ENCODE measurements around the gene ACSL6. TPM values are rescaled to one million over a fixed set of nuclear protein-coding genes. Genes with fewer than 3 reads are reported as not detected.

ACSL6 gene
- total and polyA plus RNA-seq, 2 donors (not counting 1 experiment from before 2014, with no cell fraction given): 0.03 to 0.62 TPM

GRCh38 chr5:131977212-131977604 lies 34.2 kb downstream of the ACSL6 start:
- Mint-ChIP-seq H3K27ac (no peak overlapping the region), H3K4me1 (no peaks in the 10 kb centered on the region), H3K9me3 (ENCODE audit: insufficient read depth) (no peaks in the 10 kb centered on the region), H3K27me3 (peaks cover 3% of the 10 kb centered on the region), H3K4me3 (no peak overlapping the region)
- Histone ChIP-seq H2AFZ (ENCODE audit: insufficient read depth, low read depth, low read length, poor library complexity, severe bottlenecking) (no peak overlapping the region), H3K27me3 (replicated peaks in 1 of 4; ENCODE audit: control extremely low read depth in 1 of 4, control insufficient read depth in 3 of 4, insufficient read depth in 4 of 4, low read length in 3 of 4) (no peaks in the 10 kb centered on the region), H3K9ac (ENCODE audit: low read length) (no peak overlapping the region), H4K20me1 (ENCODE audit: control insufficient read depth, insufficient read depth, low read length, poor library complexity, severe bottlenecking) (no peaks in the 10 kb centered on the region), H3K36me3 (replicated peaks in 1 of 2; ENCODE audit: control extremely low read depth in 1 of 2, control insufficient read depth in 1 of 2, extremely low read depth in 1 of 2, insufficient read depth in 2 of 2, low read length in 1 of 2) (no peaks in the 10 kb centered on the region), H3K27ac (ENCODE audit: low read length in 2 of 2) (no peak overlapping the region), H3K9me3 (ENCODE audit: control extremely low read depth in 1 of 3, control insufficient read depth in 2 of 3, insufficient read depth in 1 of 3, low read length in 2 of 3) (no peaks in the 10 kb centered on the region), H3K4me1 (ENCODE audit: control insufficient read depth in 2 of 2, insufficient read depth in 2 of 2, low read length in 2 of 2) (no peaks in the 10 kb centered on the region), H3K4me3 (ENCODE audit: control extremely low read depth in 1 of 5, extremely low read depth in 1 of 5, insufficient read depth in 1 of 5, low read depth in 2 of 5, low read length in 4 of 5) (no peak overlapping the region), H3K4me2 (replicated peaks; ENCODE audit: low read depth, low read length, poor library complexity, severe bottlenecking) (no peak overlapping the region), H3K79me2 (ENCODE audit: control insufficient read depth, insufficient read depth, low read length) (no peaks in the 10 kb centered on the region)
- intact Hi-C loops (cut with micrococcal nuclease): no loop called here
- ChIA-PET POLR2A (no interaction called here), CTCF (no interaction called here)
- TF ChIP-seq EZH2 (IDR thresholded peaks at IDR 0.05; ENCODE audit: borderline replicate concordance, insufficient read depth, low read depth, low read length, poor library complexity, severe bottlenecking): no peak
- TF ChIP-seq CTCF (IDR thresholded peaks at IDR 0.05): no peak
- 50% methylated on average over 1 of the region's 2 CpGs for WGBS (ENCODE audit: insufficient coverage)
- DNase-seq (no peak), ATAC-seq (ENCODE audit: low read depth) (no peak)

GRCh38 chr5:131976414-131977211 lies 34.8 kb downstream of the ACSL6 start:
- Histone ChIP-seq H3K9ac (ENCODE audit: low read length) (no peak overlapping the region), H3K9me3 (ENCODE audit: control extremely low read depth in 1 of 3, control insufficient read depth in 2 of 3, insufficient read depth in 1 of 3, low read length in 2 of 3) (no peaks in the 10 kb centered on the region), H2AFZ (ENCODE audit: insufficient read depth, low read depth, low read length, poor library complexity, severe bottlenecking) (no peak overlapping the region), H4K20me1 (ENCODE audit: control insufficient read depth, insufficient read depth, low read length, poor library complexity, severe bottlenecking) (no peaks in the 10 kb centered on the region), H3K4me2 (replicated peaks; ENCODE audit: low read depth, low read length, poor library complexity, severe bottlenecking) (no peak overlapping the region), H3K27ac (ENCODE audit: low read length in 2 of 2) (no peak overlapping the region), H3K27me3 (replicated peaks in 1 of 4; ENCODE audit: control extremely low read depth in 1 of 4, control insufficient read depth in 3 of 4, insufficient read depth in 4 of 4, low read length in 3 of 4) (no peaks in the 10 kb centered on the region), H3K4me3 (ENCODE audit: control extremely low read depth in 1 of 5, extremely low read depth in 1 of 5, insufficient read depth in 1 of 5, low read depth in 2 of 5, low read length in 4 of 5) (no peak overlapping the region), H3K4me1 (ENCODE audit: control insufficient read depth in 2 of 2, insufficient read depth in 2 of 2, low read length in 2 of 2) (no peaks in the 10 kb centered on the region), H3K79me2 (ENCODE audit: control insufficient read depth, insufficient read depth, low read length) (no peaks in the 10 kb centered on the region), H3K36me3 (replicated peaks in 1 of 2; ENCODE audit: control extremely low read depth in 1 of 2, control insufficient read depth in 1 of 2, extremely low read depth in 1 of 2, insufficient read depth in 2 of 2, low read length in 1 of 2) (no peaks in the 10 kb centered on the region)
- Mint-ChIP-seq H3K27me3 (peaks cover 2% of the 10 kb centered on the region), H3K27ac (no peak overlapping the region), H3K9me3 (ENCODE audit: insufficient read depth) (no peaks in the 10 kb centered on the region), H3K4me3 (no peak overlapping the region), H3K4me1 (no peaks in the 10 kb centered on the region)
- ChIA-PET CTCF (no interaction called here), POLR2A (no interaction called here)
- intact Hi-C loops (cut with micrococcal nuclease): no loop called here
- TF ChIP-seq CTCF (IDR thresholded peaks at IDR 0.05) (no peak), EZH2 (IDR thresholded peaks at IDR 0.05; ENCODE audit: borderline replicate concordance, insufficient read depth, low read depth, low read length, poor library complexity, severe bottlenecking) (no peak)
- DNase-seq (no peak), ATAC-seq (ENCODE audit: low read depth) (no peak)
- 93% methylated on average over 5 of the region's 6 CpGs for WGBS (ENCODE audit: insufficient coverage)
